Epithelial cell of esophagus (primary cell): ENCODE results near the gene OR1B1.

ENCODE experiments used
- DNase-seq: peaks from one replicate; pipeline ENCODE4 v3.0.0; 2010; ENCODE audit warnings: low read depth
- H3K4me3 ChIP-seq: 2 replicates; pipeline ENCODE4 v1.5.1; 2011; ENCODE audit warnings: mild to moderate bottlenecking, low read length, control low read depth
- CTCF ChIP-seq: IDR thresholded peaks from 2 replicates; pipeline ENCODE4 v1.5.1; 2011; ENCODE audit warnings: low read depth, mild to moderate bottlenecking, low read length, control low read depth, inconsistent platforms; ENCODE audit not compliant: insufficient read depth; ENCODE audit errors: missing control alignments

Gene OR1B1

GRCh38 chr9:122579874-122580273, 77.6 kb downstream of the OR1B1 start:
- H3K4me3 ChIP-seq, result no peak overlapping the region
- no peak for DNase-seq
- TF ChIP-seq CTCF, result no peak
